HuH-7 (cell line): ENCODE results near the gene CCL17.
"Not testable (repeated sequence)": the region's sequence is repeated elsewhere in the genome, so short reads cannot be mapped to it uniquely, and the experiment has no call there.

ENCODE experiments used
- DNase-seq: peaks from one replicate; pipeline ENCODE4 v3.0.0; 2011; ENCODE audit warnings: low spot score

The CCL17 gene

DNA sequence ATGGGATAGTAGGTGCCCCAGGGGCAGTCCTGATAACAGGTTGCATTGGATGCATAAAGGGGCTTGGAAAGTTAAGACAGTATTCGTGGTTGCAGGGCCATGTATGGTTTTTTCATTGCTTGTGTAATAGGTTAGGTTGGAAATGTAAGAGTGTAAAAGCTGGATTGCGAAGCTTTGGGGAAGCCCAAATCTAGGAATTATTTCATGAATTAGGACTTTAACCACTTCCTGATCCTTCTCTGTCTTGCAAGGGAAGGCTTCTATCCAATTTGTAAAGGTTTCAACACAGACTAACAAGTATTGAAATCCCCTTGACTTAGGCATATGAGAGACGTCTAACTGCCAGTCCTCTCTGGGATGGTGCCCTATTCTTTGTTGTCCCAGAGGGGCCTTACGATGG, 7.8 kb upstream of the CCL17 start:
- DNase-seq: no peak

DNA sequence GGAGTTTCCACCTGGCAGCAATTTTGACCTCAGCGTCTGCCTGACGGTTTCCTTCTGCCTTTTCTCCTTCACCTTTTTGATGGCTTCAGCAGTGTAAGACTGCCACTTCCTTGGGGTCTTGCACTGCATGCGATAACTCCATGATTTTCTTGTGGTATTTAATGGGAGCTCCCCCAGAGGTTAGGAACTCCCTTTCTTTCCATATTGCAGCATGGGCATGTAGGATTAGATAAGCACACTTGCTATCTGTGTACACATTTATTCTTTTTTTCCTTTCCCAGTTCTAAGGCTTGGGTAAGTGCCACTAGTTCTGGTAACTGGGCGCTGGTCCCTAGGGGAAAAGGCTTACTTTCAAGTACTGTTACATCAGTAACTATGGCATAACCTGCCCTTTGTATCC, 7.1 kb upstream of the CCL17 start:
- DNase-seq: not testable (repeated sequence)

DNA sequence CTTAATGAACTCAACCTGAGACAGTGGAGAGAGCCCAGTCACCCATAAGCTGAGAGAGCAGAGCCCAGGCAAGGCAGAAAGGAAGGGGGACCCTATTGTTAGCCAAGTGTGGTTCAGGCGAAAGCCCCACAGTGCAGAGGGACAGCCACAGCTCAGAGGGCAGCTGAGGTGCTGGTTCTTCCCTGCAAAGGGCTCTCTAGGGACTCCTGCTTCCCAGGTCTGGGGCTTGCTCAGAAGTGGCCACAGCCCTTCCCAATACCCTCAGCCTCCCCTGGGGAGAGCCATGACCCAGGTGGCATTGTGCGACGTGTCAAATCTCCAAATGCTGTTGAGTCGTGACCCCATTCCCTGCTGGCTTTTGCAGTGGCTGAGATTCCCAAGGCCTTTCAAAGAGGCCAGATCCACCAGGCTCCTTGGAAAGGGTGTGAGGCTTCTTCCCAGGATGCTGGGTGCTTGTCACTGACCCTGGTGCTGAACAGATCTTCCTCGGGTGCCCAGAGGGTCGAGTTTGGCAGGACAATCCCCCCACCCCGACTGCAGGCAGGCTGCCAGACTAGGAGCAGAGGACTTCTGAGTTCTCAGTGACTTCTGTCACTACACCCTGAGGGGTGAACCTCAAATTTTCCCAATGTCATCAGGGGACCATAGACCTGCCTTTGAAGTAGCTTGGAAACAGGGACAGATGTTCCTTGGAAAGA, 2.5 kb upstream of the CCL17 start:
- no peak for DNase-seq

DNA sequence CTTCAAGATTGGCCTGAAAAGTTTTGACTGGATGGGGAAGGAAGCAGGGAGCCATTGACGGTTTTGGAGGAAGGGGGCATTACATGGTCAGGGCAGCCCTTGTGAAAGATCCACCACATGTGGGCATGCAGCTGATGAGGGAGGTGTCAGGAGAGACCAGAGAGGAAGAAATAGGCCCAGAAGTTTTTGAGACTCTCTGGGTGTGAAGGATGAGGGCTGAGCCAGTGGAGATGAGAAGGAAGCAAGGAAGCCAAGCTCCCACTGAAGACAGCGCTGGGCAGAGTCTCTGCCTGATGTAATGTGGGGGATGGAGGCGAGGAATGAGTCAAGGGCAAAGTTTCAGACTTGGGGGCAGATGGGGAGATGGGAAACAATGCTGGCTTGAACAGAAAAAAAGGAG, 530 bp downstream of the CCL17 start:
- DNase-seq: no peak

DNA sequence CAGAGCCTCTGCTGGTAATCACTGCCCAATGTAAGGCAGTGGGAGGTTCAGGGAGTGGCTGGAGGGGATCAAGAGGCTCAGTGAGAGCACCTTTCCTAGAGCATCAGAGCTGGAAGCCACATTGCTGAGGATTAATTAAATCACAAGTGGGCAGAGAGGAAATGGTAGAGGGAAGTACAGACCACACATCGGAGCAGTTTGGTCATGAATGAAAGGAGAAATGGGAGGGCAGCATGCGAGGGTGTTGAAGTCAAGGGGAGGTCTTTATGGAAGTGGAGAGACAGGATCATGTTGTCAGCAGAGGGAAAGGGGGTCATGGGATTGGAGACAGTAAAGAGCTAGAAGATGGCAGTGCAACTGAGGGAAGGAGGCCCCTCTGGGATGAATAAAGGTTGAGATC, 2.3 kb downstream of the CCL17 start:
- DNase-seq: no peak

GRCh38 chr16:57407521-57408353, 3.2 kb downstream of the CCL17 start:
- no peak for DNase-seq

- DNase-seq: no peak
Observed at GRCh38 chr16:57409065-57409464, 4.5 kb downstream of the CCL17 start.

- no peak for DNase-seq
Observed at GRCh38 chr16:57409870-57410587, 5.5 kb downstream of the CCL17 start.

DNA sequence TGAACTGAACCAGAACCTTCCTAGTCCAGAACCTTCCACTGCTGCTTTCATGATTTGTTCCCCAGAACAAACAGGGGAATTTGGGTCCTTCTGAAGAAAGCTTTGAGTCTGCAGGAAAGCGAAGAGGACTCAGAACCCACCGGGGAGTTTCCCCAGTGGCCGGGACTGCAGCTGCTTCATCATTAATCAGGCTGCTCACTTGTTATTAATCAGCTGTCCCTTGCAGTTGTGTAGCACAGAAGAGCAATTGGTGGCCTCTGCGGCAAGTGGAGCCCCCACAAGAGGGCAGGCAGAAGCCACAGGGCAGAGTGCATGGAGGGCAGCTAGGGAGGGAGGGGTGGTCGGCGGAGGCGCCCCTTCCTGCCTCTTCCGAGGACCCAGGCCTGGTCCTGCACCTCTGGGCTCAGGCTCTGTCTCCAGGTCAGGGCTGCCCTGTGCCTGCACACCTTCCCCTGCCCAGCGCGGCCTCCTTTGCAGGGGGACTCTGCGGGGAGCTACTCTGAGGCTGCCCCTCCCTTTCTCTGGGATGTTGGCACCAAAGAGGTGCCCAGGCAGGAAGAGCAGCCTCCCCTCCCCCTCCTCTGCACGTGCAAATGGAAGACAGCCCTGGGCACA, 6.9 kb downstream of the CCL17 start:
- no peak for DNase-seq

GRCh38 chr16:57412584-57412983, 8.0 kb downstream of the CCL17 start:
- DNase-seq: no peak

- DNase-seq: no peak
Observed at GRCh38 chr16:57413301-57413730, 8.7 kb downstream of the CCL17 start.

- DNase-seq: no peak
Observed at GRCh38 chr16:57413733-57414132, 9.2 kb downstream of the CCL17 start.

GRCh38 chr16:57416084-57416483, 11.5 kb downstream of the CCL17 start:
- DNase-seq: no peak

DNA sequence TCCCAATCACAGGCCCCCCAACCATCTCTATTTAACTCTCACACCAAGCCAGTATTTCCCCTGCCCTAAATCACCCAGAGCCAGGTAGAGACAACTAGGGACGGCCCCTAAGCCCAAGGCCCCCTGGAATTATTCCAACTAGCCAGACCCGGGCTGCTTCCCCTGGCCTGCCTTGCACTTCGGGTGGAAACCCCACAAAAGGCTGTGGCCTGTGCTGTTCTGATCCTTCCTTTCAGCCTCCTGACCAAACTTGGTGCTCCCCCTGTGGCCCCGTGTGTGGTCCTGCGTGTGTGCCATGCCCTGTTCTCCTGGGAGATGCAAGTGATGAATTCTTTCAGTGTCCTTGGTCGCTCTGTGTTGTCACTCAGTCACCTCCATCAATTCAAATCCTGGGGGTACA, 14.9 kb downstream of the CCL17 start:
- DNase-seq: no peak

GRCh38 chr16:57422026-57422944, 17.7 kb downstream of the CCL17 start:
- DNase-seq: peak; percentile 52

GRCh38 chr16:57423152-57423551, 18.6 kb downstream of the CCL17 start:
- no peak for DNase-seq

- DNase-seq: no peak
Observed at GRCh38 chr16:57424583-57424982, 20.0 kb downstream of the CCL17 start.

GRCh38 chr16:57426356-57426755, 21.8 kb downstream of the CCL17 start:
- DNase-seq: no peak

GRCh38 chr16:57427307-57427706, 22.7 kb downstream of the CCL17 start:
- DNase-seq: no peak

- no peak for DNase-seq
Observed at GRCh38 chr16:57427824-57428223, 23.3 kb downstream of the CCL17 start.

DNA sequence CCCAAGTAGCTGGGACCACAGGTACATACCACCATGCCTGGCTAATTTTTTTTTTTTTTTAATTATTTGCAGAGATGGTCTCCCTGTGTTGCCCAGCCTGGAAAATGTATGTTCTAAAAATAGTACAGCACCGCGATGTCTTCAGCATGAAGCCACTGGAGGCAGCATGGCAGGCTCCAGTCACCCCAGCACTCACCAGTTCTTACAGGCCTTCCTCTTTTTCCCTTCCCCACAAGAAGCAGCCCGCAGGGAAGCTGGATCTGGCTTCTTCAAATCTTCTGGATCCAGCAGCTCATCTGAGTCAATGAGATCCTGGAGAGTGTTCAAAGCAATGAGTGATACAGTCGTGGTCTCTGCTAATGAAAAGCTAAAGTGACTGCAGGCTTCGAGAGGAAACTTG, 26.4 kb downstream of the CCL17 start:
- DNase-seq: no peak
